HG02938 (cell line): Measurements from ENCODE around the gene RBM23.
"Not testable (repeated sequence)": the region's sequence is repeated elsewhere in the genome, so short reads cannot be mapped to it uniquely, and the experiment has no call there.

ENCODE experiments used
- ATAC-seq: cut with Tn5 transposase; IDR thresholded peaks from one replicate; pipeline ENCODE4 v1.9.1; 2021; ENCODE audit warnings: mild to moderate bottlenecking, moderate library complexity; ENCODE audit not compliant: unreplicated experiment

The RBM23 gene

DNA sequence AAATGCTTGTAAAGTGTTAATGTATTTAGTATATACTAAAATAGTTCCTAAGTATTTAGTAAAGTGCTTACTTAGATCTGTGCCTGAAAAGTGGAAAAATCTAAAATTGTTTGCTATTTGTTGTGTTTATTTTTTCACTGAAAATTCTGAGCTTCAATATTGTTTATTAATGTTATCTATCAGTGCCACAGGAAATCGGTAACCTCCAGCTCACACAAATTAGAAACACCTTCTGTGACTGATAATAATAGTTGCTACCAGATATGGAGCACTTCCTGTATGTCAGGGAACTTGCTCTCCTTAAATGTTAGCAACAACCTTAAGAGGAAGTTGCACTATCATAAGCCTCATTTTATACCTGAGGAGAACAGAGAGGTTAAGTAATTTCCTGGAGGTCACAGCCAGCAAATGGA, 48.1 kb downstream of the RBM23 start:
- ATAC-seq: peak; percentile 41

DNA sequence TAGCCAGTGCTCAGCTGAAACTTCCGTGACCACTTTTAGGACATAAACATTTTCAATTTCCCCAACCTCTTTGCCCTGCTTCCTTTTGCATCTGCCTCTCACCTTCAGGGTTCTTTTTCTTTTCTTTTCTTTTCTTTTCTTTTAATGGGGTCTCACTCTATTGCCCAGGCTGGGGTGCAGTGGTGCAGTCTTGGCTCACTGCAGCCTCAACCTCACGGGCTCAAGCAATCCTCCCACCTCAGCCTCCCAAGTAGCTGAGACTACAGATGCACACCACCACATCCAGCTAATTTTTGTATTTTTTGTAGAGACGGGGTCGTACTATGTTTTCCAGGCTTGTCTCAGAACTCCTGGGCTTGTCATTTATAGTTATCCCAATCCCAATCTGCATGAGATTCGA, 52.1 kb downstream of the RBM23 start:
- ATAC-seq: no peak

DNA sequence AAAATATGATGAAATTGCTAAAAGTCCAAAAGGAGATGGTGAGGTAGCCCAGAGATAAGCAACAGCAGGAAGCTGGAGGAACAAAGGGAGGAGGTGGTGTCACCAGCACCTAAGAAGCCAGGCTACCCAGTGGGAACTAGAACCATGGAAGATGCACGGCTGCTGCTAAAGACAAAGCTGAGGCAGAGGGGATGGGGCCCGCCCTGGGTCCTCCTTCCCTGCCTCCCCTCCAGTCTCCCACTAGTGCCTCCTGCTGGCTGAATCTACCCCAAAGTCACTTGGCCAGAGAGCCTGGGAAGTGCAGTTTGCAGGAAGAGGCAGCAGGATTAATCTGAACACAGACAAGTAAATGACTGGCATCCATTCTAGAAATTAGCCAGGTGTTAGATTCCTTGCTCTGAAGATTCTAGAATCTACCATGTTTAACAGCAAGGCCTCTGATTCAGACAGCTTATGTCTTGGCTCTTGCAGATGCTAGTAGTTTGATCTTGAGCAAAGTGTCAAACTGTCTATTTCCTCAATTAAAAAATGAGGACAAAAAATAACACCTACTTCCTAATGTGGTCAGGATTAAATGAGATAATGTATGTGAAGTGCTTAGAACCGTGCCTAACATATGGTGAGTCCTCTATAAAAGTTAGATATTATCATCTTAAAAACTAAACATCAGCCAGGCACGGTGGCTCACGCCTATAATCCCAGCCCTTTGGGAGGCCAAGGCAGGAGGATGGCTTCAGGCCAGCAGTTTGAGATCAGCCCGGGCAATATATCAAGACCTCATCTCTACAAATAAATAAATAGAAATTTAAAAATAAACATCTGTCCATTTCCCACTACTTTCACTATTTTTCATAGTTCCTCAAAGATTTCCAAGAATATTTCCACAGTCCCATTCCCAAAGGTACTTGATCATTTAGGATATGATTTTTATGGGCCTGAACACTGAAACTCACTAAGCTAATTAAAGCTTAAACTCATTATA, 53.2 kb downstream of the RBM23 start:
- ATAC-seq: no peak

DNA sequence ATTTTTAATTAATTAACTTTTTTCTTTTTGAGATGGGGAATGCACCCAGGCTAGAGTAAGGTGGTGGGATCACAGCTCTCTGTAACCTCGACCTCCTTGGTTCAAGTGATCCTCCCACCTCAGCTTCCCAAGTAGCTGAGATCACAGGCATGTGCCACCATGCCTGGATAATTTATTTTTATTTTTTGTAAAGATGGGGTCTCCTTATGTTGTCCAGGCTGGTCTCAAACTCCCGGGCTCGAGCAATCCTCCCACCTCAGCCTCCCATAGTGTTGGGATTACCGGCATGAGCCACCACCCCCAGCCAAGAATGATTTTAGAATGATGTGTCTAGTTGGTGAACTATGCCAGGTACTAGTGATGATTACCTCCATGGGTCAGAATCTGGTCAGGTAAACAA, 54.0 kb downstream of the RBM23 start:
- ATAC-seq: no peak

DNA sequence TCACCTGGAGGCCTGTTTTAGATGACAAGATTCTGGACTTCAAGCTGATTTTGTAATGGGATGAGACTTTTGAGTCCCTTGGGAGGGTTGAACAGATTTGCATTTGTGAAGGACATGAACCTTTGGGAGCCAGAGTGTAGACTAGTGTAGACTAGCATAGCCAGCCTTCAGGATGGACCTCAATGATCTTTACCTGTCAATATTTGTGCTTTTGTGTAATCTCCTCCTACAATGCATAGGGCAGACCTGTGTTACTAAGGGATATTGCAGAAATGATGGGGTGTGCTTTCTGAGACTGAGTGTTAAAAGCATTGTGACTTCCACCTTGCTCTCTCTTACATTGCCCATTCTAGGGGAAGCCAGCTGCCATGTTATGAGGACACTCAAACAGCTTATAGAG, 57.3 kb downstream of the RBM23 start:
- ATAC-seq: no peak

DNA sequence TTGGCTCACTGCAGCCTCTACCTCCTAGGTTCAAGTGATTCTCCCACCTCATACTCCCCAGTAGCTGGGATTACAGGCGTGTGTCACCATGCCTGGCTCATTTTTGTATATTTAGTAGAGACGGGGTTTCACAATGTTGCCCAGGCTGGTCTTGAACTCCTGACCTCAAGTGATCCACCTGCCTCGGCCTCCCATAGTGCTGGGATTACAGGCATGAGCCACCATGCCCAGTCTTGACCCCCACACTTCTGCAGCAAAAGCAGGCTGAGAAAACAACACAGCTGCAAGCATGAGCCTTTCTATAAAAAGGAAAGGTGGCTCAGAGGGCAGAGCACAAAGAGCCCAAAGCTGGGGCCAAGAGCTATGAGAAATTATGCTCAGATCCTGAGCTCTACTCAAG, 58.6 kb downstream of the RBM23 start:
- not testable (repeated sequence) for ATAC-seq

DNA sequence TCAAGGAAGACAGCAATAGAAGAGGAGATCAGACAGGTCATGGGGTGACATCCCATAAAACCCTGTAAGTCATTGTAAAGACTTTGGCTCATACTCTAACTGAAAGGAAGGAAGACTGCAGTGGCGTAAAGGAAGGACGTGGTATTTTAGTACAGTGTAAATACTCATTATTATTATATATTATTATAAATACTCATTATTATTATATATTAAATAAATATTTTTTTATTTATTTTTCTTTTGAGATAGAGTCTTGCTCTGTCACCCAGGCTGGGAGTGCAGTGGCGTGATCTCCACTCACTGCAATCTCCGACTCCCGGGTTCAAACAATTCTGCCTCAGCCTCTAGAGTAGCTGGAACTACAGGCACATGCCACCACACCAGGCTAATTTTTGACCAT, 62.5 kb downstream of the RBM23 start:
- ATAC-seq: no peak

DNA sequence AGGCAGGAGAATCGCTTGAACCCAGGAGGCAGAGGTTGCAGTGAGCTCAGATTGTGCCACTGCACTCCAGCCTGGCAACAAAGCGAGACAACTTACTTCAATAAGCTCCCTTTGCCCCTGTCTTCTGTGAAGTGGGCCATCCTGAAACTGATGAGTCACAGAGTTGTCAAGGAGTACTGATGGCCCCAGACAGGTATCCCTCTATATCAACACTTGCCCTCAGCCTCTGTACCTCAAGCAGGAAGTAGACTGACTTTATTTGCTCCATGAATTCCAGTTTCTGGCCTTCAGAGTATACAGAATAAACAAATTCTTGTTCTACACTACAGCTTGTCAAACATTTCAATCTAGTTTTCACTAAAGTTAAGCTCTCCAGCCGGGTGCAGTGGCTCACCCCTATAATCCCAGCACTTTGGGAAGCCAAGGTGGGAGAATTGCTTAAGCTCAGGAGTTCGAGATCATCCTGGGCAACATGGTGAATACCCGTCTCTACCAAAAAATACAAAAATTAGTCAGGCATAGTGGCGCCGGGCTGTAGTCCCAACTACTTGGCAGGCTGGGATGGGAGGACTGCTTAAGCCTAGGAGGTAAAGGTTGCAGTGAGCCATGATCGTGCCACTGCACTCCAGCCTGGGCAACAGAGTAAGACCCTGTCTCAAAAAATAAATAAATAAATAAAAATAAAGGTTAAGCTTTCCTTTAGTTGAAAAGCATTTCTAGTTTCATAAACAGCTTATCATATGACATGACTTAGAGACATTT, 63.8 kb downstream of the RBM23 start:
- no peak for ATAC-seq

DNA sequence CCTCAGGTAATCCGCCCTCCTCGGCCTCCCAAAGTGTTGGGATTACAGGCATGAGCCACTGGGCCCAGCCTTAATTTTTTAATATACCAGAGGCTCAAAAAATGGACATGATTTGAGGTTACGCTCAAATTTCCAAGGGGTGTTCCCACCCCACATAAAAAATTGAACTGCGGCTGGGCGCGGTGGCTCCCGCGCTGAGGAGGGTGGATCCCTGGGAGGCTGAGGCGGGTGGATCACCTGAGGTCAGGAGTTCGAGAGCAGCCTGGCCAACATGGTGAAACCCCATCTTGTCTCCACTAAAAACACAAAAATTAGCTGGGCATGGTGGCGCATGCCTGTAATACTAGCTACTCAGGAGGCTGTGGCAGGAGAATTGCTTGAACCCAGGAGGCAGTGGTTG, 64.7 kb downstream of the RBM23 start:
- not testable (repeated sequence) for ATAC-seq

DNA sequence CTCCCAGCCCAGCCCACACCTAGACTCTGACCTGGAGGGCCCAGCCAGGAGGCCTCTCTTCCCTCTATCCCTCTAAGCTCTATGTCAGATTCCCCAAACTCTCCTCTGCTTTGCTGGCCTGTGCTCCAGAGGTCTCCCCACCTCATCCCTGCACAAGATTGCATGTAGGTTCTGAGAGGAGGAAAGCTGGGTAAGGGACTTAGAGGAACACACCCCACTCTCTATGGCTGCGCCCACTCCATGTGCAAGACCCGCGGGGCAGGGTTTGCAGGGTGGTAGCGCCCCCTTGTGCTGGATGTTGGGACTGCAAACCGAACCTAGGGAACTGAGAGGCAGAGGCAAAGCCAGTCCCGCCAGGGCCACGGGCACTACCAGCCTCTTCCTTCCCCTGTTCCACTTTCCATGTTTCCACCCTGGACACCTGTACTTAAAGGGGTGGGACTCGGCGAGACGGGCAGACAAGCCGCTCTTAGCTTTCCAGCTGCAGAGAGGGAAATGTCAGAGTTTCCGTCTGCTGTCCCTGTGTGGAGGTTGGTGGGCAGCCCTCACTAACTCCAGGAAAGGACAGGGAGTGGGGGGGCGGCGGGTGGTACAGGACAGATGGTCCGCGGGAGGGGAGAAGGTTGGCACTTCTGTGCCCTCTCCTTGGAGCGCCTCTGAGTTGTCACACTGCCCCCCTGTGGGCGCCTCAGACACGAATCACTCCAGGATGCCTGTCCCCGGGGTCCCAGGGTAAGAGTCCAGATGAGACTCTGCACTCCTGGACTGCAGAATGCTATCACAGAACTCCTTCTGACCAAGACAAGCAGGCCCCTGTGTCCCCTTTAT, 65.8 kb downstream of the RBM23 start:
- ATAC-seq: peak; percentile 85

DNA sequence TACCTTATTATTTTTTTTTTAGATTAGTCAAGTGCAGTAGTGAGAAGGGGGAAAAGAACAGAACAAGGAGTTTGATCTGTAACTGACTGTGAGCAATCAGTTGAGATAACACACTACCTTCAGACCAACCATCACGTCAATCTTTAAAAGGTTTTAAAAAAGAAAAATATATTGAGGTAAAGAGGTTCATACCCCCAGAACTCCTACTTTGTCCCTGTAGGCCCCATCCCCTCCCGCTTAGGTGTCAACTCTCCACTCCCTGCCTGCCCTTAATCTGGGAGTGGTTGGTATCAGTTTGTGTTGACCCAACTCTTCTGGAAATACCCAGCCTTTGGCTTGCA, 66.4 kb downstream of the RBM23 start:
- no peak for ATAC-seq

DNA sequence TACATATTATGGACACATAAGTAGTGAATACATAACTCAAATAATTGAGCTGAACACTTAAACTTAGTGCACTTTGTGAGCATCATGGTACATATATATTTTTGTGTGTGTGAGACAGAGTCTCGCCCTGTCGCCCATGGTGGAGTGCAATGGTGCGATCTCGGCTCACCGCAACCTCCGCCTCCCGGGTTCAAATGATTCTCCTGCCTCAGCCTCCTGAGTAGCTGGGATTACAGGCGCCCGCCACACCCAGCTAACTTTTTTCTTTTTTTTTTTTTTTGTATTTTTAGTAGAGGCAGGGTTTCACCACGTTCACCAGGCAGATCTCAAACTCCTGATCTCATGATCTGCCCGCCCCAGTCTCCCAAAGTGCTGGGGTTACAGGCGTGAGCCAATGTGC, 66.8 kb downstream of the RBM23 start:
- not testable (repeated sequence) for ATAC-seq

DNA sequence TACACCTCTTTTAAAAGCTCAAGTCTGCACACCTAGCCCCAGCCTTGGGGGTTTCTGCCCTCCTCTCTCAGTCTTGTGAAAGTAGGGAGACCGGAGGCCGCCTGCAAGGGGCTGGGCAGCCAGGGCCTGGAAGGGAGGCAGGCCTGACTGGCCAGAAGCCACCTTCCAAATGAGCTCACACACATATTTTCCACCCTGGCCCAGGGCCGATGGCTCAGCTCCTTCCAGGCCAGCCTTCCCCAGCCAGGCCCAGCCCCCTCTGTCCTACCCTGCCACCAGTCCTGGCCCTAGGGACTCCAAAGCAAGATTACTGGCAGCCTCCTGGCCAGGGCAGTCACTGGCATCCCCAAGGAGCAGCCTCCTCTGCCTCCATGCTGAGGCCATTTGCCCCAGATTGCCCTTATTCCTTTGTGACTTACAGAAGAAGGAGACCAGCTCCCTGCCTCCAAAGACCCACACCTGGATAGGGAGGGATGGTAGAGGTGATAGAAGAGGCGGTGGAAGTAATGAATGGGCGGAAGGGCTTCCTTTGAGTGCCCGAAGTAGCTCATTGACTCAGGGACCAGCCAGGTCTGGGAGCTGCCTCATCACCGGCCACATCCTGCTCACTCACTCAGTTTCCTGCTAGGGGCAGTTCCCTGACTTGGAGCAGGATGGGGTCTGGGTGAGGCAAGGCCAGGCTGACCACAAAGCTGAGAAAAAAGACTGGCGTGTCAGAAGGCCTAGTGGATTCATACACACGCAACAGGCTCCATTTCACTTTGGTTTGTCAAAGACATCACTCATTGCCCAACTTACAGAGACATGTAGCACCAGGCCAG, 67.8 kb downstream of the RBM23 start:
- no peak for ATAC-seq

DNA sequence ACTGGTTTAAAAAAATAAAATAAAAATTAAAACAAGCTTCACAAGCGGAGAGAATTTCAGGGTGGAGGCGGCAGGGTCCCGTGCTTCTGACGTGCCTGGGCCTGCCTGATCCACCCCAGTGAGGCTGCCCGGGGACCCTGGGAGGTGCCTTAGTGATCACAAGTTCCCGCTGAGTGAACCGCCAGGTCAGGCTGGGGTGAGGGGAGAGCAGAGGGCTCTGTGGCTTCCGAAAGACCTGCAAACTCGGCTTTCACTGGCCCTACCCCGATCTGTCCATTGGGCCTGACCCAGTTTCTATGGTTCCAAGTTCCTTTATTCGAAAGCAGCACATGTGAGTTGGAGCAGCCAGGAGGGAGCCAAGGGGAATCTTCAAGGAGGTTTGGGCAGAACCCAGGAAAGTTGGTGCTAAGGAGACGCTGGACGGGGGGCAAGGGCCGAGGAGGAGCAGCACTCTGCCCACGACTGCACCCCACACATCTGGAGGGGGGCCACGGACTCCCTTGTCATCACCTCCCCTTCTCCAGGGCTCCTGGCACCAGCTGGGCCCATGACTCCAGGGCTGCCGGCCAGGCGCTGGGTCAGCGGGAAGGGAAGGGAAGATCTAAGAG, 69.6 kb downstream of the RBM23 start:
- ATAC-seq: no peak

DNA sequence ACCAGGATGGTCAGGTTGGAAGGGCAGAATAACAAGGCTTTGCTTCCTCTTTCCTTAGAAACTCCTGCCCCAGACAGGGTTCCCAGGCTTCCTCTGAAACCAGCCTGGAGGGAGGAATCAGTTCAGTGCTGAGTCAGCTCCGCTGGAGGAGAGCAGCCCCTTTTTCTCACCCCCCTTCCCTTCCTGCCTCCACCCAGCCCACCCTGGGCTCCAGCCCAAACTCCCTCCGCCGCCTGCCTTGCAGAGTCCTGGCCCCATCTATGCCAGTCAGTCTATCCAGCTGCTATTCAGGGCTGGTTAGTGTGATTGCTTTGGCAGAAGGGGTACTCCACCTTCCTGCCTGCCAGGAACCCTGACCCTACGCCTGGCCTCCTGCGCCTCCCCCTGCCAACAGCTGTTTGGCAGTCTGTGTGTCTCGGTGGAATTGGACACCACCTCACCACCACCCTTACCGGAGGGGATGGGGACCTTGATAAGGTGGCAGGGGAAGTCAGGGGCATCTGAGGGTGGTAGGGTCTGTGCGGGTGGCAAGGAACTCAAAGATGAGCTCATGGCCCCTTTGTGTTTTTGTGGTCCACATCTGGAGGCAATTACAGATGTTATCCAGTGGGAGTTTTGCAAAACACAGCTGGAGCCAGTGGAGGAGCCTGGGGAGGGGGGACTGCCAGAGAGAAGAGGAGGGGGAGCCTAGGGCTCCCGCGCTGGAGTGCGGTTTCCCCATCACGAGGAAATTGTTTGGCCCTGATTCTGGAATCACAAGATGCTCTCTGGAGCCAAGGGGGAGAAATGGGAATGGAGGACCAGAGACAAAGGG, 70.4 kb downstream of the RBM23 start:
- no peak for ATAC-seq

DNA sequence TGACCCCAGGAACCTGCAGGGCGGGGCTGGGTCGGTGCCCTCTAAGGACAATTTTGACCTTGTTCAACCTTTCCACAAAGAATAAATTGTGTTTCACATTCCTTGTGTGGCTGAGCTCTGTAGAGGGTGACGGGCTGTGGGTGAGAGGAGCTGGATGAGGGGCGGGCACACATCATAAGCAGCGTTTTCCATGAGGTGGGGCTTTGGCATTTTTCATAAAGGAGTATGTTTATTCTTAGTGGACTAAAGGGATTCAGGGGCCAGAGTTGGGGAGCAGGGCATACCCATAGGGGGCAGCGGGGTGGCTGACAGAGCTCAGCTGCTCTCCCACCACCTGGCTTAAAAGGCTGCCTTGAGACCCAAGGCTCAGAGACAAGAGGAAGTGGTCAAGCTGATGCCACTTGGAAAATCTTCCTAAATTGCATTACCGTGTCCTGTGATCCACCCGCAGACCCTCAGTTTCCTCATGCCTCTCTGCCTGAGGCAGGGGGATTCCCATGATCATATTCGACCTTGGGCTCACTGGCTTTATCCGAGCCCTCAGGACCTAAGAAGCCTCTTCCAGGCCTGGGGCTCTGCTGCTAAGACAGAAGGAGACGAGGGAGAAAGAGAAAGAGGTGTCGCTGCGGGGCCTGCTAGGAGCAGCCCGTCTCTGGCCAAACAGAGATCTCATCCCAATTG, 71.1 kb downstream of the RBM23 start:
- no peak for ATAC-seq

DNA sequence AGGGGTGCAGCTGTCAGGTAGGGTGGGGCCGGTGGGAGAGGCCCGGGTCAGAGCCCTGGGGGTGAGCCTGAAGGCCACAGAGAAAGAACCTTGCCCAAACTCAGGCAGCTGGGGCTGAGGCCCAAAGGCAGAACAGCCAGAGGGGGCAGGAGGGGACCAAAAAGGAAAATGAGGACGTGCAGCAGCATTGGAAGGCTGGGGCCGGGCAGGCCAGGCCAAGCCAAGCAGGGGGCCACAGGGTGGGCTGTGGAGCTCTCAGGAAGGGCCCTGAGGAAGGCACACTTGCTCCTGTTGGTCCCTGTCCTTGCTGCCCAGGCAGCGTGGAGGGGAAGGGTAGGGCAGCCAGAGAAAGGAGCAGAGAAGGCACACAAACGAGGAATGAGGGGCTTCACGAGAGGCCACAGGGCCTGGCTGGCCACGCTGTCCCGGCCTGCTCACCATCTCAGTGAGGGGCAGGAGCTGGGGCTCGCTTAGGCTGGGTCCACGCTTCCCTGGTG, 72.1 kb downstream of the RBM23 start:
- no peak for ATAC-seq
